HFFc6 (cell line): ENCODE data around the gene PDE6B. TPM values are rescaled to one million over a fixed set of nuclear protein-coding genes. Genes with fewer than 3 reads are reported as not detected.

Experiments used
- DNase-seq: peaks from one replicate; pipeline ENCODE4 v3.0.0-alpha.2; 2018
- H3K27ac Mint-ChIP-seq: 2 replicates; pipeline ENCODE4 v1.8.0; 2020; ENCODE audit warnings: mild to moderate bottlenecking, mixed read lengths
- H3K27me3 Mint-ChIP-seq: 2 replicates; pipeline ENCODE4 v1.8.0; 2021; ENCODE audit warnings: mild to moderate bottlenecking, moderate library complexity, mixed read lengths; ENCODE audit not compliant: insufficient read depth
- H3K36me3 Mint-ChIP-seq: 2 replicates; pipeline ENCODE4 v1.8.0; 2021; ENCODE audit warnings: low read depth, mixed read lengths
- H3K4me1 Mint-ChIP-seq: 2 replicates; pipeline ENCODE4 v1.8.0; 2020; ENCODE audit warnings: low read depth, mixed read lengths
- H3K4me3 Mint-ChIP-seq: 2 replicates; pipeline ENCODE4 v1.8.0; 2020; ENCODE audit warnings: mild to moderate bottlenecking, moderate library complexity, mixed read lengths
- H3K9me3 Mint-ChIP-seq: 2 replicates; pipeline ENCODE4 v1.8.0; 2020; ENCODE audit warnings: mild to moderate bottlenecking, mixed read lengths
- CTCF ChIP-seq: fragments of 200-600 bp; sonication (generic); IDR thresholded peaks from 2 replicates; pipeline ENCODE4 v1.5.0; 2021; ENCODE audit warnings: antibody characterized with exemption, mild to moderate bottlenecking
- total RNA-seq, 6 experiments: library from RNA; stranded (reverse); fragmentation: NEBNext Ultra II Directional; extraction: Animal tissue kit (Norgen Biotek cat#: 25700); gene quantifications; 2 replicates in 1 of 6; 3 replicates in 5 of 6; pipeline ENCODE4 v1.2.3, GENCODE V29; 2021

The PDE6B gene
- total RNA-seq, 6 experiments from 2014 or later = not detected

GRCh38 chr4:710916-711315, 85.5 kb downstream of the PDE6B start:
- peaks cover 34% of the 10 kb centered on the region for H3K36me3 Mint-ChIP-seq
- no peak overlapping the region for H3K27ac Mint-ChIP-seq
- H3K9me3 Mint-ChIP-seq = peaks cover 5% of the 10 kb centered on the region
- TF ChIP-seq CTCF = no peak
- H3K4me3 Mint-ChIP-seq = no peak overlapping the region
- peaks cover 12% of the 10 kb centered on the region for H3K4me1 Mint-ChIP-seq
- no peaks in the 10 kb centered on the region; the same call in 1 of the 2 replicates for H3K27me3 Mint-ChIP-seq
- DNase-seq = no peak

- Mint-ChIP-seq H3K4me1 (peaks cover 12% of the 10 kb centered on the region), H3K4me3 (no peak overlapping the region), H3K36me3 (peaks cover 34% of the 10 kb centered on the region), H3K27ac (no peak overlapping the region), H3K9me3 (peaks cover 5% of the 10 kb centered on the region), H3K27me3 (peaks cover 3% of the 10 kb centered on the region; the same call in 1 of the 2 replicates)
- no peak for TF ChIP-seq CTCF
- no peak for DNase-seq
Measured at GRCh38 chr4:712093-712492, 86.7 kb downstream of the PDE6B start.

- no peak overlapping the region for H3K27ac Mint-ChIP-seq
- DNase-seq = no peak
- peaks cover 39% of the 10 kb centered on the region for H3K36me3 Mint-ChIP-seq
- no peak for TF ChIP-seq CTCF
- no peak overlapping the region for H3K4me3 Mint-ChIP-seq
- peaks cover 3% of the 10 kb centered on the region; the same call in 1 of the 2 replicates for H3K27me3 Mint-ChIP-seq
- peaks cover 11% of the 10 kb centered on the region for H3K9me3 Mint-ChIP-seq
- H3K4me1 Mint-ChIP-seq = peaks cover 12% of the 10 kb centered on the region
Measured at GRCh38 chr4:712916-713632, 87.7 kb downstream of the PDE6B start.

- peaks cover 34% of the 10 kb centered on the region for H3K36me3 Mint-ChIP-seq
- H3K27me3 Mint-ChIP-seq = peaks cover 3% of the 10 kb centered on the region; the same call in 1 of the 2 replicates
- no peak overlapping the region for H3K4me3 Mint-ChIP-seq
- no peak overlapping the region for H3K27ac Mint-ChIP-seq
- H3K9me3 Mint-ChIP-seq = peaks cover 12% of the 10 kb centered on the region
- peaks cover 6% of the 10 kb centered on the region for H3K4me1 Mint-ChIP-seq
- DNase-seq = no peak
- TF ChIP-seq CTCF = no peak
Measured at GRCh38 chr4:714087-714486, 88.7 kb downstream of the PDE6B start.

GRCh38 chr4:717601-718320, 92.4 kb downstream of the PDE6B start:
- peaks cover 48% of the 10 kb centered on the region for H3K36me3 Mint-ChIP-seq
- H3K4me1 Mint-ChIP-seq = peaks cover 5% of the 10 kb centered on the region; the same call in 1 of the 2 replicates
- no peak overlapping the region for H3K4me3 Mint-ChIP-seq
- TF ChIP-seq CTCF = no peak
- peaks cover 36% of the 10 kb centered on the region for H3K9me3 Mint-ChIP-seq
- no peak overlapping the region for H3K27ac Mint-ChIP-seq
- H3K27me3 Mint-ChIP-seq = peaks cover 3% of the 10 kb centered on the region; the same call in 1 of the 2 replicates
- DNase-seq = no peak
